ENCODE measurements around the gene YDJC. TPM values are rescaled to one million over a fixed set of nuclear protein-coding genes. Genes with fewer than 3 reads are reported as not detected.

YDJC gene
- total and polyA plus RNA-seq, 9 of the 15 experiments (the other 6 are each of a cell fraction or from before 2014, with no cell fraction given) = 13.5 to 871 (median 164) TPM

DNA sequence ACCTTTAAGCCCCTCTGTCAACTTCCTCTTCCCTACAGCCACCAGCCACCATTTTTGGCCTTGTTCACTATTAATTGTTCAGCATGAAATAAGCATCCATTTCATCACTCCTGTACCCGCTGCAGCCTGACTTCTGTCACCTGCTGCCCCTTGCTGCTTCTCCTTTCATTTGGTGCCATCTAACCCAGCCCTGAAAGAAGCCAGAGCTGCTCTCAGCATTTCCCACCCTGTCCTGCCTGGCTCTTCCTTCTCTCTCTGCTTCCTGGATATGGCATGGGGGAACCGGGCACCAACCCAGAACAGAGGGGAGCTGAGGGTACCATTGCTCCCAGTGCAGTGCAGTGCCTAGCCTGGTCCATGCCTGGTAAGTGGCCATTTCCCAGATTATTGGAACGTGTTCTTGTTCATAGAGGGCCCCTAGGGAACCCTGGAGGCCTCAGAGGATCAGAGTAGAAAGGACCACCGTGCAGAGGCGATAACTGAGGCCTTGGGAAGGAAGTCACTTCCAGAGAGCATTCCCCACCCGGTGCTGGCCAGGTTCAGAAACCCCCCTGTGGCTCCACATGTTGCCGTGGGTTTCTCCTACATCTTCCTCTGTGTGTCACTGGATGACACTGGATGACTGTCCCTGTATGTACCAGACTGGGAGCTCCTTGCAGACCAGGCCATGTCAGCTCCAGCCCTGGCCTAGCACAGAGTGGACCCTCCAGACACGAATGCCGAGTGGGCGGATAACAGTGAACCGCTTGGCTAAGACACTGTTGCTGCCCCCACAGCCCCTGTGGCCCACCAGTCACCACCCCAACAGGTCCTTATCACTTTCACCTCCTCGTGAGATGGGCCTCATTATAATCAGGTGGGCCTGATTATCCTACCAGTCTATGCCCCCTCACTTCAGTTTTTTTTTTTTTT, 4.7 kb downstream of the YDJC start:
- Histone ChIP-seq H3K27ac (ENCODE audit: extremely low read depth, low read depth, low read length) (peak overlapping the region; percentile 4; the same call in 2 of the 3 replicates), H4K20me1 (replicated peaks; ENCODE audit: control insufficient read depth, insufficient read depth, low read length) (peaks cover 65% of the 10 kb centered on the region), H3K4me3 (no peak overlapping the region), H3K4me2 (ENCODE audit: insufficient read depth, low read length) (no peak overlapping the region), H2AFZ (ENCODE audit: low read depth, low read length) (no peak overlapping the region), H3K36me3 (ENCODE audit: control insufficient read depth, insufficient read depth, low read length) (peaks cover 88% of the 10 kb centered on the region), H3K9ac (ENCODE audit: insufficient read depth in 1 of 2, low read depth in 2 of 2, low read length in 2 of 2) (peak overlapping the region; percentile 0 to 75; a peak in 3 of 4 replicates), H3K79me2 (ENCODE audit: control insufficient read depth, insufficient read depth, low read length) (peaks cover 93% of the 10 kb centered on the region), H3K27me3 (ENCODE audit: control insufficient read depth in 2 of 2, insufficient read depth in 2 of 2, low read length in 2 of 2) (no peaks in the 10 kb centered on the region), H3K4me1 (replicated peaks in 1 of 2; ENCODE audit: control insufficient read depth in 2 of 2, insufficient read depth in 2 of 2, low read length in 2 of 2) (peaks cover 38 to 76% of the 10 kb centered on the region in 2 experiments), H3K9me3 (replicated peaks; ENCODE audit: control insufficient read depth, insufficient read depth, low read depth, low read length) (no peaks in the 10 kb centered on the region), H3K9me1 (ENCODE audit: control insufficient read depth, insufficient read depth, low read length) (peaks cover 41% of the 10 kb centered on the region)
- DNase-seq (ENCODE audit: extremely low read depth in 1 of 4, low spot score in 3 of 4) (peak in 2 of 4 experiments; percentile 68 to 77), ATAC-seq (peak; percentile 0), FAIRE-seq (no peak)
- BruUV-seq (replicated peaks) = no TSS peak
- WGBS (ENCODE audit: insufficient coverage, low coverage, missing lambda C conversion rate) = 69% methylated on average over 12 of the region's 12 CpGs
- in situ Hi-C loops (cut with MboI) (loop anchor here (25.0 kb wide), 1 partner anchor 488 kb away; no protein-coding TSS in a partner anchor), intact Hi-C loops (cut with micrococcal nuclease) (loop anchor here (1.0 to 2.0 kb wide), 3 partner anchors 18 to 54 kb away; no protein-coding TSS in a partner anchor)
- ChIA-PET POLR2A (interaction anchor here (0.6 to 76.8 kb wide), 7 partner anchors 6 to 999 kb away, joined by 3 to 4622 read pairs (median 3); partner anchors contain the start of genes CCDC116, SDF2L1 and YDJC), CTCF (ENCODE audit: low intra/inter-chr PET ratio) (interaction anchor here (1.5 to 2.6 kb wide), 2 partner anchors 17 to 21 kb away, joined by 5 to 40 read pairs; partner anchors contain the start of gene SDF2L1)
- TF ChIP-seq, protein P1, sequence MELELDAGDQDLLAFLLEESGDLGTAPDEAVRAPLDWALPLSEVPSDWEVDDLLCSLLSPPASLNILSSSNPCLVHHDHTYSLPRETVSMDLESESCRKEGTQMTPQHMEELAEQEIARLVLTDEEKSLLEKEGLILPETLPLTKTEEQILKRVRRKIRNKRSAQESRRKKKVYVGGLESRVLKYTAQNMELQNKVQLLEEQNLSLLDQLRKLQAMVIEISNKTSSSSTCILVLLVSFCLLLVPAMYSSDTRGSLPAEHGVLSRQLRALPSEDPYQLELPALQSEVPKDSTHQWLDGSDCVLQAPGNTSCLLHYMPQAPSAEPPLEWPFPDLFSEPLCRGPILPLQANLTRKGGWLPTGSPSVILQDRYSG (tag; conservative IDR thresholded peaks at IDR 0.05; ENCODE audit: low read depth) = no peak
- TF ChIP-seq ETV6 (IDR thresholded peaks at IDR 0.05; ENCODE audit: borderline replicate concordance in 1 of 2, low read depth in 2 of 2, low read length in 1 of 2) = no peak
- TF ChIP-seq ETV6 (CRISPR knock-in tag; IDR thresholded peaks at IDR 0.05; ENCODE audit: borderline replicate concordance) = no peak
- TF ChIP-seq, protein P2, sequence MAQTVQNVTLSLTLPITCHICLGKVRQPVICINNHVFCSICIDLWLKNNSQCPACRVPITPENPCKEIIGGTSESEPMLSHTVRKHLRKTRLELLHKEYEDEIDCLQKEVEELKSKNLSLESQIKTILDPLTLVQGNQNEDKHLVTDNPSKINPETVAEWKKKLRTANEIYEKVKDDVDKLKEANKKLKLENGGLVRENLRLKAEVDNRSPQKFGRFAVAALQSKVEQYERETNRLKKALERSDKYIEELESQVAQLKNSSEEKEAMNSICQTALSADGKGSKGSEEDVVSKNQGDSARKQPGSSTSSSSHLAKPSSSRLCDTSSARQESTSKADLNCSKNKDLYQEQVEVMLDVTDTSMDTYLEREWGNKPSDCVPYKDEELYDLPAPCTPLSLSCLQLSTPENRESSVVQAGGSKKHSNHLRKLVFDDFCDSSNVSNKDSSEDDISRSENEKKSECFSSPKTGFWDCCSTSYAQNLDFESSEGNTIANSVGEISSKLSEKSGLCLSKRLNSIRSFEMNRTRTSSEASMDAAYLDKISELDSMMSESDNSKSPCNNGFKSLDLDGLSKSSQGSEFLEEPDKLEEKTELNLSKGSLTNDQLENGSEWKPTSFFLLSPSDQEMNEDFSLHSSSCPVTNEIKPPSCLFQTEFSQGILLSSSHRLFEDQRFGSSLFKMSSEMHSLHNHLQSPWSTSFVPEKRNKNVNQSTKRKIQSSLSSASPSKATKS (CRISPR knock-in tag; IDR thresholded peaks at IDR 0.05) = no peak
- no peak for TF ChIP-seq ILK (tag; IDR thresholded peaks at IDR 0.05; ENCODE audit: borderline replicate concordance, low read depth)
- 0 out of 2 replicates have a peak, but pooled peaks have one; percentile 1 for TF ChIP-seq RFX5 (IDR thresholded peaks at IDR 0.05; ENCODE audit: low read depth, low read length)
- peak; percentile 72; the same call in 1 of the 2 replicates for TF ChIP-seq GTF2F1 (IDR thresholded peaks at IDR 0.05; ENCODE audit: low read depth, low read length)
- TF ChIP-seq, protein P3, sequence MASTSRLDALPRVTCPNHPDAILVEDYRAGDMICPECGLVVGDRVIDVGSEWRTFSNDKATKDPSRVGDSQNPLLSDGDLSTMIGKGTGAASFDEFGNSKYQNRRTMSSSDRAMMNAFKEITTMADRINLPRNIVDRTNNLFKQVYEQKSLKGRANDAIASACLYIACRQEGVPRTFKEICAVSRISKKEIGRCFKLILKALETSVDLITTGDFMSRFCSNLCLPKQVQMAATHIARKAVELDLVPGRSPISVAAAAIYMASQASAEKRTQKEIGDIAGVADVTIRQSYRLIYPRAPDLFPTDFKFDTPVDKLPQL (IDR thresholded peaks at IDR 0.05; ENCODE audit: extremely low read depth, insufficient read length) = no peak
- TF ChIP-seq, protein P4, sequence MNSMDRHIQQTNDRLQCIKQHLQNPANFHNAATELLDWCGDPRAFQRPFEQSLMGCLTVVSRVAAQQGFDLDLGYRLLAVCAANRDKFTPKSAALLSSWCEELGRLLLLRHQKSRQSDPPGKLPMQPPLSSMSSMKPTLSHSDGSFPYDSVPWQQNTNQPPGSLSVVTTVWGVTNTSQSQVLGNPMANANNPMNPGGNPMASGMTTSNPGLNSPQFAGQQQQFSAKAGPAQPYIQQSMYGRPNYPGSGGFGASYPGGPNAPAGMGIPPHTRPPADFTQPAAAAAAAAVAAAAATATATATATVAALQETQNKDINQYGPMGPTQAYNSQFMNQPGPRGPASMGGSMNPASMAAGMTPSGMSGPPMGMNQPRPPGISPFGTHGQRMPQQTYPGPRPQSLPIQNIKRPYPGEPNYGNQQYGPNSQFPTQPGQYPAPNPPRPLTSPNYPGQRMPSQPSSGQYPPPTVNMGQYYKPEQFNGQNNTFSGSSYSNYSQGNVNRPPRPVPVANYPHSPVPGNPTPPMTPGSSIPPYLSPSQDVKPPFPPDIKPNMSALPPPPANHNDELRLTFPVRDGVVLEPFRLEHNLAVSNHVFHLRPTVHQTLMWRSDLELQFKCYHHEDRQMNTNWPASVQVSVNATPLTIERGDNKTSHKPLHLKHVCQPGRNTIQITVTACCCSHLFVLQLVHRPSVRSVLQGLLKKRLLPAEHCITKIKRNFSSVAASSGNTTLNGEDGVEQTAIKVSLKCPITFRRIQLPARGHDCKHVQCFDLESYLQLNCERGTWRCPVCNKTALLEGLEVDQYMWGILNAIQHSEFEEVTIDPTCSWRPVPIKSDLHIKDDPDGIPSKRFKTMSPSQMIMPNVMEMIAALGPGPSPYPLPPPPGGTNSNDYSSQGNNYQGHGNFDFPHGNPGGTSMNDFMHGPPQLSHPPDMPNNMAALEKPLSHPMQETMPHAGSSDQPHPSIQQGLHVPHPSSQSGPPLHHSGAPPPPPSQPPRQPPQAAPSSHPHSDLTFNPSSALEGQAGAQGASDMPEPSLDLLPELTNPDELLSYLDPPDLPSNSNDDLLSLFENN (IDR thresholded peaks at IDR 0.05; ENCODE audit: low read depth in 2 of 2, low read length in 2 of 2) = 0 out of 4 replicates have a peak, but pooled peaks of 1 of the 2 experiments have one; percentile 14
- peak; percentile 10 for TF ChIP-seq MAFF (IDR thresholded peaks at IDR 0.05; ENCODE audit: low read length)
- TF ChIP-seq NONO (IDR thresholded peaks at IDR 0.05; ENCODE audit: low read depth in 2 of 2, low read length in 1 of 2) = no peak

Measured in K562 (cell line).